H1 (cell line): ENCODE data around the gene COG7. TPM values are rescaled to one million over a fixed set of nuclear protein-coding genes. Genes with fewer than 3 reads are reported as not detected.

Experiments
- JUND ChIP-seq: IDR thresholded peaks from 2 replicates; pipeline ENCODE4 v1.6.1; 2011; ENCODE audit warnings: mild to moderate bottlenecking, improper control_type of control experiment, low read length
- RAD21 ChIP-seq, 2 experiments: IDR thresholded peaks in 1 of 2; conservative IDR thresholded peaks in 1 of 2; 2 replicates each; pipeline ENCODE4 v1.6.1; 2011; ENCODE audit warnings: low read depth in 2 of 2, low read length in 2 of 2, improper control_type of control experiment in 1 of 2, inconsistent platforms in 1 of 2, mild to moderate bottlenecking in 1 of 2, moderate library complexity in 1 of 2
- SIRT6 ChIP-seq: IDR thresholded peaks from one replicate; pipeline ENCODE4 v1.7.1; 2012; ENCODE audit warnings: low read length, inconsistent platforms
- TEAD4 ChIP-seq: IDR thresholded peaks from 2 replicates; pipeline ENCODE4 v1.6.1; 2012; ENCODE audit warnings: low read depth, low read length, inconsistent platforms, mixed read lengths
- polyA plus RNA-seq, 7 experiments: library from polyadenylated mRNA; depleted of rRNA in 3 of 7; stranded (reverse) in 5 of 7; unstranded in 2 of 7; fragments of >200 nt in 5 of 7; fragments of 200-250 nt in 2 of 7; gene quantifications; 1 replicate in 5 of 7; 2 replicates in 1 of 7; 4 replicates in 1 of 7; pipeline versions ENCODE4 v1.2.1 to v1.2.3, GENCODE V29; 2011 to 2013; ENCODE audit warnings: missing spikeins in 2 of 7, mixed read lengths in 2 of 7
- total RNA-seq: library from RNA; stranded (reverse); fragmentation: NEBNext Ultra II Directional; extraction: Animal tissue kit (Norgen Biotek cat#: 25700); gene quantifications from 2 replicates; pipeline ENCODE4 v1.2.1, GENCODE V29; 2021

The COG7 gene
- total and polyA plus RNA-seq, 2 of the 8 experiments (the other 6 are each of a cell fraction or from before 2014, with no cell fraction given) = 17.2 to 40.4 TPM

DNA sequence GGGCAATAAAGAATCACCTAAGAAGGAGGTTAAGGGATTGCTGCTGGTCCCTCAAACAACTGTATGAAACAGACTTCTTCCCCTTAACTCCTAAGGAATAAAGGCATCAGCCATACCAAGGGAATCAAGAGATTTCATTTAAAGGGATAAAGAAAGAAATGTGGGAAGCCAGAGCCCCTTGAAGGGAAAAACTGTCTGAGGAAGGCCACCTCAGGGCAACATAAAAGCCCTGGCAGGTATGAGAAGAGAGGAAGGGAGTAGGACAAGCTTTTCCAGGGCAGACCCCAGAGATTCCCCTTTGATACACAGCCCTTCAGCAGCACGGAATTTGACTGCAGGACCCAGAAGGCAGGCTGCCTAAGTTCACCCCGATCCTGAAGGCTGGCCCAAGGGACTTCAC is 43.5 kb downstream of the COG7 start (continued):
- TF ChIP-seq RAD21 (IDR thresholded peaks at IDR 0.05 in 1 of 2, conservative IDR thresholded peaks at IDR 0.05 in 1 of 2; ENCODE audit: low read depth in 2 of 2, low read length in 2 of 2) (no peak), JUND (no peak), SIRT6 (no peak), TEAD4 (no peak)
